ENCODE results near the gene SRD5A1.

The SRD5A1 gene

GRCh38 chr5:6626508-6626907, 6.7 kb upstream of the SRD5A1 start:
- Histone ChIP-seq H3K9me3 (ENCODE audit: control insufficient read depth, insufficient read depth, low read length) (no peaks in the 10 kb centered on the region), H3K27me3 (ENCODE audit: control insufficient read depth, insufficient read depth, low read length) (no peaks in the 10 kb centered on the region), H3K9ac (ENCODE audit: low read depth, low read length) (no peak overlapping the region), H3K36me3 (ENCODE audit: control insufficient read depth, insufficient read depth, low read length) (peaks cover 98% of the 10 kb centered on the region), H3K27ac (ENCODE audit: low read depth, low read length) (no peak overlapping the region), H3K4me1 (ENCODE audit: control insufficient read depth, insufficient read depth, low read length) (0 out of 2 replicates have a peak, but pooled peaks cover 2% of the 10 kb centered on the region), H3K4me3 (ENCODE audit: low read depth, low read length) (no peak overlapping the region)

DNA sequence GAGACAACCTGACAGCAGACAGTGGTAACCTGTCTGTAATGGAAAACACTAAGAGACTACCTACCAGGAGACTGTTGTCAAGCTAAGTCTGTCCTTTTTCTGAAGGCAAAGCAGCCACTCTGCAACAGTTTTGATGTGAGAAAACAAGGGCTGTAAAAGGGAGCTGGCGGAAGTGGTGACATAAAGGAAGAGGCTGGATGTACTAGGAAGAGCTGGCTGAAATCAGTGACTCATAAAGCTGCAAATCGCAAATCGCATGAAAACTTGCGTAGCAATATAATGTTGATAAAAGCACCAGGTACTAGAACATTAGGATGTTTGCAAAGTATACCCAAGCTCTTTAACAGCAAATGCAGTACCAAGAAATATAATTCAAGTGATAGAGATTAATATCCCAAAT, 1.8 kb upstream of the SRD5A1 start:
- Histone ChIP-seq H3K4me1 (ENCODE audit: control insufficient read depth, insufficient read depth, low read length) (peaks cover 15% of the 10 kb centered on the region; the same call in 1 of the 2 replicates), H3K27me3 (ENCODE audit: control insufficient read depth, insufficient read depth, low read length) (no peaks in the 10 kb centered on the region), H3K9me3 (ENCODE audit: control insufficient read depth, insufficient read depth, low read length) (no peaks in the 10 kb centered on the region), H3K36me3 (ENCODE audit: control insufficient read depth, insufficient read depth, low read length) (peaks cover 51% of the 10 kb centered on the region), H3K9ac (ENCODE audit: low read depth, low read length) (no peak overlapping the region), H3K4me3 (ENCODE audit: low read depth, low read length) (peak overlapping the region; percentile 89), H3K27ac (ENCODE audit: low read depth, low read length) (no peak overlapping the region)

GRCh38 chr5:6632324-6632887, 834 bp upstream of the SRD5A1 start:
- Histone ChIP-seq H3K27me3 (ENCODE audit: control insufficient read depth, insufficient read depth, low read length) (no peaks in the 10 kb centered on the region), H3K36me3 (ENCODE audit: control insufficient read depth, insufficient read depth, low read length) (peaks cover 41% of the 10 kb centered on the region), H3K9me3 (ENCODE audit: control insufficient read depth, insufficient read depth, low read length) (no peaks in the 10 kb centered on the region), H3K4me1 (ENCODE audit: control insufficient read depth, insufficient read depth, low read length) (peaks cover 15% of the 10 kb centered on the region; the same call in 1 of the 2 replicates), H3K9ac (ENCODE audit: low read depth, low read length) (peak overlapping the region; percentile 95), H3K27ac (ENCODE audit: low read depth, low read length) (peak overlapping the region; percentile 69), H3K4me3 (ENCODE audit: low read depth, low read length) (peak overlapping the region; percentile 89)

DNA sequence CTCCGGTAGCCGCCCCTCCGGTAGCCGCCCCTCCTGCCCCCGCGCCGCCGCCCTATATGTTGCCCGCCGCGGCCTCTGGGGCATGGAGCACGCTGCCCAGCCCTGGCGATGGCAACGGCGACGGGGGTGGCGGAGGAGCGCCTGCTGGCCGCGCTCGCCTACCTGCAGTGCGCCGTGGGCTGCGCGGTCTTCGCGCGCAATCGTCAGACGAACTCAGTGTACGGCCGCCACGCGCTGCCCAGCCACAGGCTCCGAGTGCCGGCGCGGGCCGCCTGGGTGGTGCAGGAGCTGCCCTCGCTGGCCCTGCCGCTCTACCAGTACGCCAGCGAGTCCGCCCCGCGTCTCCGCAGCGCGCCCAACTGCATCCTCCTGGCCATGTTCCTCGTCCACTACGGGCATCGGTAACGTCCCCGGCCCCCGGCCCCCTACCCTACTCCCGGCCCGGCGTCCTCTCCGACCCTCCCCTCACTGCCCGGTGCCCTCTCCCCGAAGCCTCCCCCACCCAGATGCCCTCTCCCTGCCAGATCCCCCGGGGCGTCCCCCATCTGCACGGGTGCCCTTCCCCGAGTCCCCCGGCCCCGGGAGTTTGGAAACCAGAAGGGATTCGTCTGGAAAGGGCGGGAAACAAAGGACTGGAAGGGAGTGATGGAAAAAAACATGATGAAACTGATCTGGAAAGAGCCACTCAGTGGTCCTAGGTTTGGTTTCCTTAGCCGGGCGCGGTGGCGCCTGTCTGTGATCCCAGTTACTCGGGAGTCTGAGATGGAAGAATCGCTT, 417 bp downstream of the SRD5A1 start:
- peak overlapping the region; percentile 89 for H3K4me3 ChIP-seq (ENCODE audit: low read depth, low read length)
- peaks cover 29% of the 10 kb centered on the region for H3K36me3 ChIP-seq (ENCODE audit: control insufficient read depth, insufficient read depth, low read length)
- H3K27me3 ChIP-seq (ENCODE audit: control insufficient read depth, insufficient read depth, low read length) = no peaks in the 10 kb centered on the region
- H3K27ac ChIP-seq (ENCODE audit: low read depth, low read length) = no peak overlapping the region
- H3K4me1 ChIP-seq (ENCODE audit: control insufficient read depth, insufficient read depth, low read length) = peaks cover 15% of the 10 kb centered on the region; the same call in 1 of the 2 replicates
- peak overlapping the region; percentile 60; the same call in 1 of the 2 replicates for H3K9ac ChIP-seq (ENCODE audit: low read depth, low read length)
- H3K9me3 ChIP-seq (ENCODE audit: control insufficient read depth, insufficient read depth, low read length) = no peaks in the 10 kb centered on the region

DNA sequence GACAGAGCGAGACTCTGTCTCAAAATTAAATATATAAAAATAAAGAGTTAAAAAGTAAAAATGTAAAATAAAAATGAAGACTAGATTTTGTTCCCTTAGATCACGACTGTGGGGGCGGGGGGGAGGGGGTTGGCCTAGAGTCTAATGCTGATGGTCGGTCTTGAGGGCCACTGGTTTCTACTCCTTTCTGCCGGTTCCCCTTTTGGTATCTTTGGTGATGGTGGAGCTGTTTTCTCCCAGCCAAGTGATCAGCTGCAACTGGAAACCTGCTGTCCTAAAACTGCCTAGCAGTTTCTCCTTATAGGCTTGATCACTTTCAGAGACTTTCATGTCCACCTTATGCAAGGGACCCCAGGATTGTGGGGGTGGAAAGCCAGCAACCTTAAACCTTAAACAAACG, 1.1 kb downstream of the SRD5A1 start:
- Histone ChIP-seq H3K36me3 (ENCODE audit: control insufficient read depth, insufficient read depth, low read length) (peaks cover 22% of the 10 kb centered on the region), H3K9me3 (ENCODE audit: control insufficient read depth, insufficient read depth, low read length) (no peaks in the 10 kb centered on the region), H3K27ac (ENCODE audit: low read depth, low read length) (no peak overlapping the region), H3K27me3 (ENCODE audit: control insufficient read depth, insufficient read depth, low read length) (no peaks in the 10 kb centered on the region), H3K4me1 (ENCODE audit: control insufficient read depth, insufficient read depth, low read length) (peaks cover 15% of the 10 kb centered on the region; the same call in 1 of the 2 replicates), H3K4me3 (ENCODE audit: low read depth, low read length) (peak overlapping the region; percentile 89), H3K9ac (ENCODE audit: low read depth, low read length) (no peak overlapping the region)

DNA sequence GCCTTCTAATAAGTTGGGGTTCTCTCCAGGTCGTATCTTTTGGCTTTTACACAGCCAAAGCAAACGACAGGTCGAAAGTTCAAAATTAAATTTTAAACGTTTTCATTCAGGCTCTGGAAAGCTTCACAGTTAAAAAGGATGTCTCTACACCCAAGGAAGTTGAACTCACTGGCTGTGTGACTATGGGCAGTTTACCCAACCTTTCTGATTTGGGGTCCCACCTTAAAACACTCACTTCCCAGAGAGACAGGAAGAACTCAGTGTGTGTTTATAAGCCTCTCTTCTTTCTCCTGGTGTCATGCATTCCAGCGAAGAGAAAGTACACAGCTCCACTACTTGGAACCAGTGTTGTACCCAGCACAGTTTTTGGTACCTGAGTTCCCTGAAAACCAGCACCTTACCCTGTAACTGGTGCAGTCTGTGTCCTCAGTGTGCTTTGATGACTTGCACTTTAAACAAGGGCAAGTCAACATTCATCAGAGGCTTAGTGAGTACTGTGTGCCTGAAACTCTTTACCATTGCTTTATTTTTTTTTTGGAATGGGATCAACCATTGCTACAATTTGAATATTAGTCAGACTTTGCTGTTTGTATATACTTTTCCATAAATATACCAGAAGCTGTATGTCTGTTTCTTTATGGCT, 1.7 kb downstream of the SRD5A1 start:
- Histone ChIP-seq H3K4me3 (ENCODE audit: low read depth, low read length) (peak overlapping the region; percentile 89), H3K9ac (ENCODE audit: low read depth, low read length) (no peak overlapping the region), H3K4me1 (ENCODE audit: control insufficient read depth, insufficient read depth, low read length) (peaks cover 15% of the 10 kb centered on the region; the same call in 1 of the 2 replicates), H3K27ac (ENCODE audit: low read depth, low read length) (no peak overlapping the region), H3K27me3 (ENCODE audit: control insufficient read depth, insufficient read depth, low read length) (no peaks in the 10 kb centered on the region), H3K9me3 (ENCODE audit: control insufficient read depth, insufficient read depth, low read length) (no peaks in the 10 kb centered on the region), H3K36me3 (ENCODE audit: control insufficient read depth, insufficient read depth, low read length) (peaks cover 16% of the 10 kb centered on the region)

- no peak overlapping the region for H3K4me3 ChIP-seq (ENCODE audit: low read depth, low read length)
These were observed 3.1 kb downstream of the SRD5A1 start for GRCh38 chr5:6636293-6636692.

GRCh38 chr5:6637022-6637421, 3.8 kb downstream of the SRD5A1 start:
- Histone ChIP-seq H3K27me3 (ENCODE audit: control insufficient read depth, insufficient read depth, low read length) (no peaks in the 10 kb centered on the region), H3K9me3 (ENCODE audit: control insufficient read depth, insufficient read depth, low read length) (no peaks in the 10 kb centered on the region), H3K36me3 (ENCODE audit: control insufficient read depth, insufficient read depth, low read length) (no peaks in the 10 kb centered on the region), H3K4me1 (ENCODE audit: control insufficient read depth, insufficient read depth, low read length) (peaks cover 8% of the 10 kb centered on the region; the same call in 1 of the 2 replicates), H3K9ac (ENCODE audit: low read depth, low read length) (no peak overlapping the region), H3K4me3 (ENCODE audit: low read depth, low read length) (no peak overlapping the region), H3K27ac (ENCODE audit: low read depth, low read length) (no peak overlapping the region)

More at GRCh38 chr5:6636293-6636692, 3.1 kb downstream of the SRD5A1 start:
- Histone ChIP-seq H3K9me3 (ENCODE audit: control insufficient read depth, insufficient read depth, low read length) (no peaks in the 10 kb centered on the region), H3K9ac (ENCODE audit: low read depth, low read length) (no peak overlapping the region), H3K36me3 (ENCODE audit: control insufficient read depth, insufficient read depth, low read length) (peaks cover 4% of the 10 kb centered on the region), H3K4me1 (ENCODE audit: control insufficient read depth, insufficient read depth, low read length) (peaks cover 15% of the 10 kb centered on the region; the same call in 1 of the 2 replicates), H3K27ac (ENCODE audit: low read depth, low read length) (no peak overlapping the region), H3K27me3 (ENCODE audit: control insufficient read depth, insufficient read depth, low read length) (no peaks in the 10 kb centered on the region)

DNA sequence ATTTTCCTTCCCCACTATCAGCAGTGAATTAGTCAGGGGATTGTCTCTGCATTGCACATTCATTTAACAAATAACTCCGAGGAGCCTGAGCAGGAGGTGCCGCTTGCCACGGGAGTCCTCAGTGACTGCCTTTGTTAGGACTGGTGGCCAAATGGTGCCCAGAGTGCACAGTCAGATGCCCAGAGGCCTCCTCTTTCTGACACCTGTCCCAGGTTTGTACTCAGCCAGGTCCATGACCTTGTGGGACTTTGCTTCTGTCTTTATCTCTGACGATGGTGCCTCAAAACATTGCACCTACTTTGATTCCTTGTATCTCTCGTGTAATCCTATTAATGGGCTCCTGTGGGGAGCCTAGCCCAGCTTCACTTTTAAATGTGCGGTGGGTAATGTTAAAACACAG, 4.3 kb downstream of the SRD5A1 start:
- no peak overlapping the region for H3K27ac ChIP-seq (ENCODE audit: low read depth, low read length)
- no peak overlapping the region for H3K4me3 ChIP-seq (ENCODE audit: low read depth, low read length)
- H3K9me3 ChIP-seq (ENCODE audit: control insufficient read depth, insufficient read depth, low read length) = no peaks in the 10 kb centered on the region
- H3K9ac ChIP-seq (ENCODE audit: low read depth, low read length) = no peak overlapping the region
- no peaks in the 10 kb centered on the region for H3K36me3 ChIP-seq (ENCODE audit: control insufficient read depth, insufficient read depth, low read length)
- H3K4me1 ChIP-seq (ENCODE audit: control insufficient read depth, insufficient read depth, low read length) = peaks cover 8% of the 10 kb centered on the region; the same call in 1 of the 2 replicates
- H3K27me3 ChIP-seq (ENCODE audit: control insufficient read depth, insufficient read depth, low read length) = no peaks in the 10 kb centered on the region

DNA sequence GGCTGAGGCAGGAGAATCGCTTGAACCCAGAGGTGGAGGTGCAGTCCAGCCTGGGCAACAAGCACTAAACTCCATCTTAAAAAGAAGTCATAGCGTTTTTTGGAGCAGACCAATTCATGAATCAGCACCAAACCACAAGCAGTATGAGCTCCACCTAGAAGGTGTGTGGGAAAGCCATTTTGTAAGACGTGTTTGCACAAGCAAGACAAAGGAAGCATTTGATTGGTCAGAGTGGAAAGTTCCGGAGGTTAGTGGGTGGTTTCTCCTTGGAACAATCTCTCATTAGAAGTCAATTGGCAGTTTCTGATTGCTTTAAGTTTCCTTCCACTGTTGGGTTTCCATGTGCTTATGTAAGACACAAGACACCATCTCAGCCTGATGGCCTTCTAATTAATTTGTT, 5.0 kb downstream of the SRD5A1 start:
- Histone ChIP-seq H3K4me1 (ENCODE audit: control insufficient read depth, insufficient read depth, low read length) (peaks cover 8% of the 10 kb centered on the region; the same call in 1 of the 2 replicates), H3K27me3 (ENCODE audit: control insufficient read depth, insufficient read depth, low read length) (no peaks in the 10 kb centered on the region), H3K27ac (ENCODE audit: low read depth, low read length) (no peak overlapping the region), H3K36me3 (ENCODE audit: control insufficient read depth, insufficient read depth, low read length) (no peaks in the 10 kb centered on the region), H3K9ac (ENCODE audit: low read depth, low read length) (no peak overlapping the region), H3K4me3 (ENCODE audit: low read depth, low read length) (no peak overlapping the region), H3K9me3 (ENCODE audit: control insufficient read depth, insufficient read depth, low read length) (no peaks in the 10 kb centered on the region)

DNA sequence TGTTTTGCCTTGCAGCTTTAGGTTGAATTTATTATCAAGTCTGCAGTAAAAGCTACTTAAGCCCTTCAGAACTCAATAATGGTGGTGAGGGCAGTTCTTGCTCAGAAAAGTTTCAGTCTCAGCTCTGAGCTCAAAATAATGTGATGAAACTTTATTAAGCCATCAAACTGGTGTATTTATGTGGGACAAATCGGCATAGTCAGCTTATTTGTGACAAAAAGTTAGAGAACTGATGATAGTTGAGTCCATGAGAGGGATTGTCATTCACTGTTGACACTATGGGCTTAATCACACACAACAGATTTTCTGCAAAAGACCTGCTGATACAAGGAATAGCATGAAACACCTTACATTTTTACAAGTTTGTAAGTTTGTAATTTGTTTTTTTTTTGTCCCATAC, 9.4 kb downstream of the SRD5A1 start:
- Histone ChIP-seq H3K4me3 (ENCODE audit: low read depth, low read length) (no peak overlapping the region), H3K9me3 (ENCODE audit: control insufficient read depth, insufficient read depth, low read length) (no peaks in the 10 kb centered on the region), H3K4me1 (ENCODE audit: control insufficient read depth, insufficient read depth, low read length) (no peaks in the 10 kb centered on the region), H3K36me3 (ENCODE audit: control insufficient read depth, insufficient read depth, low read length) (peaks cover 13% of the 10 kb centered on the region; the same call in 1 of the 2 replicates), H3K9ac (ENCODE audit: low read depth, low read length) (no peak overlapping the region), H3K27me3 (ENCODE audit: control insufficient read depth, insufficient read depth, low read length) (no peaks in the 10 kb centered on the region), H3K27ac (ENCODE audit: low read depth, low read length) (no peak overlapping the region)
